GM19452 (cell line): ENCODE data around the gene CBL.

Source experiments
- ATAC-seq: cut with Tn5 transposase; IDR thresholded peaks from one replicate; pipeline ENCODE4 v1.9.1; 2021; ENCODE audit not compliant: unreplicated experiment

Gene CBL

DNA sequence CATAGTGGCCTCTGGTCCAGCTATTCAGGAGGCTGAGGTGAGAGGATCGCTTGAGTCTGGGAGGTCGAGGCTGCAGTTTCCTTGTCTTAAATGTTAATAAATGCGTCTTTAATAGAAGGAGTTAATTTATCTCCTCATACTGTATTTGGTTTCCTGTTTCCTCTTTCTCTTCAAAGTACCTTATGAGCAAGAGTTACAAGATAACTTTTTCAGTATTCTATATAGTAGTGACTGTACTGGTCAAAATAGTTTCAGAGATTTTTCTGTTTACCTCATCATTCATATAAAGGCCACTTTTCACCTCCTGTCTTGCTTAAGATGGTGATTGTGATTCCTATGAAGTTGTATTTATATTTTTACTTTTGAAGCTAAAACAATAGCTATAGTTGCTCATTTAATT is 59.9 kb downstream of the CBL start:
- ATAC-seq = no peak

DNA sequence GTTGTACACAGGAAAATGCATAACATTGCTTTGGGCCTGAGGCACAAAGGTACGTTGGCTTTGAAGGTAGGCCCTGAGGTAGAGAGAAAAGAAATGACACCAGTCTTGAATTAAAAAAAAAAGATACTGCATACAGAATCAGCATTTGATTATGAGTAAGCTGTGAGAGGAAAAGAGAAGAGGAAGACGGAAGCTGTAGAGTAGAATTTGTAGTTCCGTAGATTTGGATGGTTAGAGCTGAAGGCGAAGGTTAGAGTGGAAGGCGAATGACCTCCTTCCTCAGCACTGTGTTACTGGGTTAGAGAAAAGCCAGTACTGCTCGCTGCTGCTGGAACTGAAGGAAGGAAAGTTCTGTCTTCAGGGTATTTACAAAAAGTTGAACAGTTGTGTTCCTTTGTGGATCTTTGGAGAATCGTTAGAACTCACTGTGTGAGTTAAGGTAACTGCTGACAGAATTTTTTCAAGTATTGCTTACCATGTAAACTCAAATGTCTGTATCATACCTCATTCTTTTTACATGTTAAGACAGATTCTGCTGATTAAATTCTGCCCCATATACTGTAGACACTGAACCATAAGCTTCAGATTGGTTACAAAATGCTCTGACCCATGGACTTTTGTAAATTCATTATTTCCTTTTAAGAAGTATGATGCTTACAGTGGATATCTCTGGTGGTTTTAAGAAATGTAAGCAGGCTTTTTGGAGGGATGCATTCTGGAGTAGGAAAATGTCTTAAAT is 60.5 kb downstream of the CBL start:
- ATAC-seq = no peak

DNA sequence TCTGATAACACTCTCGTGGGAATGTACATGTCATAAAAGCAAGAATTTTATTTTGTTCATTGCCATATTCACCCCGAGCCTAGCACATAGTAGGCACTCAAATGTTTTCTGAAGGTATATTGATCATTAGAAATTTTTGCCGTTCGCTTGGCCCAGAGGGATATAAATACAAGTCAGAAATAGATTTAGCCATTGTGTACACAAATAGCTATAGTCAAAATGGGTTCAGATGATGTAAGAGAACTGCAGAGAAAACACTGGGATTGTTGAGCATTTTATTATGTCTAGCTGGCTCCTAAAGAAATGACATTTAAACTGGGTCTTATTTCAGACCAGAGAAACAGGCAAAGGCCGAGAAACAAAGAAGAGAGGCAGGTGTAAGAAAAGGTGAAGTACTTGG is 61.5 kb downstream of the CBL start:
- ATAC-seq = no peak

DNA sequence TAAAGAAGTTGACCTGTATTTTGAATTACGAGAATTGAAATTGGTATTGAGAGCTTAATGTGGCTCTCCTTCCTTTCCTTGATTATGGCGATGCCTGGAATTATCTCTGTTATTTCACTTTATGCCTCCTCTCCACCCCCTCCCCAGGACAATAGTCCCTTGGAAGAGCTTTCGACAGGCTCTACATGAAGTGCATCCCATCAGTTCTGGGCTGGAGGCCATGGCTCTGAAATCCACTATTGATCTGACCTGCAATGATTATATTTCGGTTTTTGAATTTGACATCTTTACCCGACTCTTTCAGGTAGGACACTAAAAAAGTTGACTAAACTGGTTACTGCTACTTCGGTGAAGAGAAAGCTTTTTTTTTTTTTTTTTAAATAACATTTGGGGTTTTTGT is 67.6 kb downstream of the CBL start:
- no peak for ATAC-seq

DNA sequence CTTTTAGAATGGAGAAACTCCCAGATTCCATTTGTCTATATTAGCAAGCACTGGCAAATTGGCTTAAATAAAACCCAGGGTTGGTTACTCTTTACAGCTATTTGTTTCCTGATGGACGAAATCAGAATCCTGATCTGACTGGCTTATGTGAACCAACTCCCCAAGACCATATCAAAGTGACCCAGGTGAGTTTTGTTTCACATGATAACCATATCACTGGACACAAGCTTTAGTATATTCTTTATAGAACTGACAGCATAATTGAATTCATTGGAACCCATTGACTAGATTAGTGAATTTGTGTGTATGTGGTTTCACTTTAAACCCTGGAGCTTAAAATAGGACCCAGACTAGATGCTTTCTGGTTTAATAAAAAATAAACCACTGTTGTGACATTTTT is 71.5 kb downstream of the CBL start:
- no peak for ATAC-seq

DNA sequence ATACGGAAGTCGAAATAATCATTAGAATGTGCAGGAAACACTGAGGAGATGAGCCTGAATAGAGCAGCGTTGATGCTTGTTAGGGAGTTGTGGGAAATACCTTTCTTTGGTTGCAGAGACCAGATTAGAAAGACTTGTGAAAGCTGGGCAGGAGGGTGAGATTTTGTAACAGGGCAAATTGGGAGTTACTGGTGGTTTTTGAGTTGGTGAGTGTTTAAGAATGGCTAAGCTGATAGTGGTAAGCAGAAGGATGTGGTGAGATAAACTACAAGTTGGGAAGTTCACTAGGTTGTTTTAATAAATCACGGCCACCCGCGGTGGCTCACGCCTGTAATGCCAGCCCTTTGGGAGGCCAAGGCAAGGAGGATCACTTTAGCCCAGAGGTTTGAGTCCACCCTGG is 76.4 kb downstream of the CBL start:
- no peak for ATAC-seq

DNA sequence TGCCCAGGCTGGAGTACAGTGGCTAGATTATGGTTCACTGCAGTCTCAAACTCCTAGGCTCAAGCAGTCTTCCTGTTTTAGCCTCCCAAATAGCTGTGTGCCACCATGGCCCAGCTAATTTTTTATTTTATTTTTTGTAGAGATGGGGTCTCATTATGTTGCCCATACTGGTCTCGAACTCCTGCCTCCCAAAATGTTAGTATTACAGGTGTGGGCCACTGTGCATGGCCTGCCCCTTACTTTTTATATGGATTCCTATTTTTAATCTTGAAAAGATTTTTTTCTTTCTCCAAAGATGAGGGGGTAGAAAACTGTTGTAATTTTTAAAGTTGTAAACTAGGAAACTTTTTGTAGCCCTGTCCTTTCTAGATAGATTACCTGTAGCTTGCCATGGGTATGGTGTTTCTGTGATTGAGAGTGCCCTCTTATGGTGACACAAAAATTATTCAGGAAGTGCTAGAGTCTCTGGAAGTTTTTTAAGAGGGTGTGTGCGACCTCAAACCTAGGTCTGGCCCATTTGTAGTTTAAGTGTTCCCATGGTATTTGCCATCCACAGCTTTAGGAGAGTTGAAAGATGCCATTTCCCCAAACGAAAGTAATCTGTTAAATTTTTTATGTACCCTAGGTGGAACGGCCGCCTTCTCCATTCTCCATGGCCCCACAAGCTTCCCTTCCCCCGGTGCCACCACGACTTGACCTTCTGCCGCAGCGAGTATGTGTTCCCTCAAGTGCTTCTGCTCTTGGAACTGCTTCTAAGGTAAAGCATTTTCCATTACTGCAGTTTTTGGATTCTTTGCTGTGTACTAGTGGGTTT is 78.4 kb downstream of the CBL start:
- no peak for ATAC-seq

DNA sequence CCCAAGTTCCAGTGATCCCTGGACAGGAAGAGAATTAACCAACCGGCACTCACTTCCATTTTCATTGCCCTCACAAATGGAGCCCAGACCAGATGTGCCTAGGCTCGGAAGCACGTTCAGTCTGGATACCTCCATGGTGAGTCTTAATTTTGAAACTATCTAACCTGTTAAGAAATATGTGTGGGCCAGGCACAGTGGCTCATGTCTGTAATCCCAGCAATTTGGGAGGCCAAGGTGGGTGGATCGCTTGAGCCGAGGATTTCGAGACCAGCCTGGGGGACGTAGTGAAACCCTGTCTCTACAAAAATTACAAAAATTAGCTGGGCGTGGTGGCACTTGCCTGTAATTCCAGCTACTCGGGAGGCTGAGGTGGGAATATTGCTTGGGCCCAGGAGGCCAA is 79.3 kb downstream of the CBL start:
- ATAC-seq = no peak

DNA sequence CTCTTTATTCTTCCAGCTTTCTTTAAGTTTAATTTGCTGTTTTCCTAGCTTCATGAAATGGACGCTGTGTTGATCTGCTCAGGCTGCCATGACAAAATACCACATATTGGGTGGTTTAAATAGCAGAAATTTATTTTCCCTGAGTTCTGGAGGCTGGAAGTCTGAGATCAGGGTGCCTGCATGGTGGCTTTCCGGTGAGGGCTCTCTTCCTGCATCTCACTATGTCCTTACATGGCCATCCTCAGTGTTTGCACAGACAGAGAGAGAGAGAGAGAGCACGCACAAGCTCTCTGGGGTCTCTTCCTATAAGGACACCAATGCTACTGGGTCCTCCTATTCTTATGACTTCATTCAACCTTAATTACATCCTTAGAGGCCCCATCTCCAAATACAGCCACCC is 82.1 kb downstream of the CBL start:
- ATAC-seq = no peak

DNA sequence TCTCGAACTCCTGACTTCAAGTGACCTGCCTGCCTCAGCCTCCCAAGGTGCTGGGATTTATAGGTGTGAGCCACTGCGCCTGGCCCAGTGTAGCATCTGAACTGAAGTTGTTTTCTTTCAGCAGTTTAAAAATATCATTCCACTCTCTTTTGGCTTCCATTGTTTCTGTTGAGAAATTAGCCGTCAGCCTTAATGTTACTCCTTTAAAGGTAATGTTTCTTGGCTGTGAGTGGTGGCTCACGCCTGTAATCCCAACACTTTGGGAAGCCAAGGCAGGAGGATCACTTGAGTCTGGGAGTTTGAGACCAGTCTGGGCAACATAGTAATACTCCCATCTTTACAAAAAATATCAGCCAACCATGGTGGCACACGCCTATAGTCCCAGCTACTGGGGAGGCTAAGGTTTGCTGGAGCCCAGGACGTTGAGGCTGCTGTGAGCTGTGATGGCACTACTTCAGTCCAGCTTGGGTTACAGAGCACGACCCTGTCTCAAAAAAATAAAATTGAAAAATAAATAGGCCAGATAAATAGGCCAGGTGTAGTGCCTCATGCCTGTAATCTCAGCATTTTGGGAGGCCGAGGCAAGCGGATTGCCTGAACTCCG is 84.9 kb downstream of the CBL start:
- no peak for ATAC-seq

DNA sequence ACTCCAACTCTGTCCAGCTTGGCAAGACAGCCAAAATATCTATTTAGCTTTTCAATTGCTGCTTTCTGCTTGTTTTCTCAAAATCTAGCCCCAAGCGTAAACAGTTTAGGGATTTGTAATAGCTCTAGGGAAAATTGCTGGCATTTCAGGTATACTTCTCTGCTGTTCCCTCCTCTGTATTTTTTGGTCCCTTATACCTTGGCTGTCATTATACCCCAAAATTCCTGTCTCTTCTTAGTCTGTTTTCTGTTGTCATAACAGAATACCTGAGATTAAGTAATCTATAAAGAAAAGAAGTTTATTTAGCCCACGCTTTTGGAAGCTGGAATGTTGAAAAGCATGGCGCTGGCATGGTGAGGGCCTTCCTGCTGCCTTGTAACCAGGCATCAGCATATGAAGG is 87.3 kb downstream of the CBL start:
- ATAC-seq = no peak

DNA sequence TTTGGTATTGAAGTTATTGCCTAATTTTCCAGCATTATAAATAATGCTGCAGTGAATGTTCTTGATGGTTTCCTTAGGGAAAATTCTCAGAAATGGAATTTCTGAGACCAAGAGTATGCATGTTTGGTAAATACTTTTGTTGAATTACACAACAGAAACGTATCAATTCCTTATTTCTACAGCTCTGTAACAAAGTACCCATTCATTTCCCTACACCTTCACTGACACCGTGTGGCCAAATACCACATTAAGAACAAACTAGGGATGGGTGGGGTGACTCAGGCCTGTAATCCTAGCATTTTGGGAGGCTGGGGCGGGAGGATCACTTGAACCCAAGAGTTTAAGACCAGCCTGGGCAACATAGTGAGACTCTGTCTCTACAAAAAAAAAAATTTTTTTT is 89.0 kb downstream of the CBL start:
- ATAC-seq = no peak

DNA sequence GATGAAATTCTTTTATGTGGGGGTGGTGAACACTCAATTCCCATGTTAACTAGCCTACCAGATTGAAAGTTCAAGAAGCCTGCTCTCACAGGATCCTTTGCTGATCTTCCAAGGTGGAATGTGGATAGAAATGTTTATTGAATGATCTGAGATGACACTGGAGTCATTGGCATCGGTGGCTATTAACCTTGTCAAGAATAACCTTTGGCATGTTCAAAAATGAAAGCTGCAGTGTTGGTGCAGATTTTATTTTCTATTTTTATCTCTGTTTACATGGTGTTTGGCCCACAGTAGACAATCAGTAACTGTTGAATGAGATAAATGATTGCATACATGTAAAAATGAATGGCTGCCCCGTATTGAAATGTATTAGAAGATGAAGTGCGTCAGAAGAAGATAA is 91.8 kb downstream of the CBL start:
- ATAC-seq = no peak

DNA sequence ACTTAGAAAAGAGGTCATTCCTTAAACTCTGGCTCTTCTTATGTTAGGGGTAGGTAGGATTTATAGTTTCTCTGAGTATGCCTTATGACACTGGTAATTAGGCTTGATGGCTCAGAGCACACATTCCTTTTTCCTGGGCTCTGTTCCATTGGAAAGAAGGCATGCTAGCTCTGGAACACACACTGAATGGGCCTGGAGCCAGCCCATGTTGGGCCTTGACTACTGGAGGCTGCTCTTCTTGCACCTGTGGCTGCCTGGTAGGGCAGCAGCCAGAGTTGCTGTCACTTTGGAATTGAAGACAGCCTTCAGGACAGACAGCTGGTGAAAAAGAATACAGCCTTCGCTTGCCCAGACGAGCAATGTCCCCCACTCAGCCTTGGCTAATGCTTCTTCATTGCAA is 92.6 kb downstream of the CBL start:
- ATAC-seq = no peak

DNA sequence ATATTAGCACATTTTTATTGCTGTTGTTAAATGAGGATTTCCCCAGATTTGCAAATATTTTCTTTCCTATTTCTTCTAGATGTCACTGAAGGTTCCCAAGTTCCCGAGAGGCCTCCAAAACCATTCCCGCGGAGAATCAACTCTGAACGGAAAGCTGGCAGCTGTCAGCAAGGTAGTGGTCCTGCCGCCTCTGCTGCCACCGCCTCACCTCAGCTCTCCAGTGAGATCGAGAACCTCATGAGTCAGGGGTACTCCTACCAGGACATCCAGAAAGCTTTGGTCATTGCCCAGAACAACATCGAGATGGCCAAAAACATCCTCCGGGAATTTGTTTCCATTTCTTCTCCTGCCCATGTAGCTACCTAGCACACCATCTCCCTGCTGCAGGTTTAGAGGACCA is 93.3 kb downstream of the CBL start:
- ATAC-seq = no peak

DNA sequence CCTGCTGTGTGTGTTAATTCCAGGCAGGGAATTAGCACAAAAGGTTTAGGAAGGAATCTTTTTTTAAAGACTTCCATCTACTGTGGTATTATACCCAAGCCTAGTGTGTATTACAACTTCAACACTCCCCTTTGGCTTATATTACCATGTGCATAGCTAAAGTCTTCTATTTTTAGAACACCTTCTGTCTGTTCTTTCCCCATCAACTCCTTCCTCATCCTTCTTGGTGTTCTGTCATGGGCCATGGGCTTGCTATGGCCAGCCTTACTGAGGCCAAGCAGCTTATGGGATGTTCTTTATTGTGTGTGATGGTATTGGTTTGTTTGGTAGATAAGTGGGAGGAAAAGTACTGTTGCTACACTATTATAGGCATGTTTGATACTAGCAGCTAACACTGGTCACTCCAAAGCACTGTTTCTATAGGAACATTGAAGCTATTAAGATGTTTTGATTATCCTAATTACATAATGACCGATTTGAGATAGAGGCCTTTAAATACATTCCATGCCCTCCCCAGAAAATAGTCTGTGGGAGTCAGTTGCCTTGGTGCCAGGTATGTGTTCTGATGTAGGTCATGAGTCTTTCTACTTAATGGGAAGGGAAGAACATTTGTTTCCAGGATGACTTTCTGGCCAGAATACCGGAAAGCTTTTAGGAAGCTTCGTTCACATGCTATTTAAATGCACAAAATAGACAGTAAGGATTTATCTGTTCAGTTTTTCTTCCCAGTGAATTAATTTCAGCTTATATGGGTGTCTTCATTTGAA is 94.2 kb downstream of the CBL start:
- no peak for ATAC-seq

DNA sequence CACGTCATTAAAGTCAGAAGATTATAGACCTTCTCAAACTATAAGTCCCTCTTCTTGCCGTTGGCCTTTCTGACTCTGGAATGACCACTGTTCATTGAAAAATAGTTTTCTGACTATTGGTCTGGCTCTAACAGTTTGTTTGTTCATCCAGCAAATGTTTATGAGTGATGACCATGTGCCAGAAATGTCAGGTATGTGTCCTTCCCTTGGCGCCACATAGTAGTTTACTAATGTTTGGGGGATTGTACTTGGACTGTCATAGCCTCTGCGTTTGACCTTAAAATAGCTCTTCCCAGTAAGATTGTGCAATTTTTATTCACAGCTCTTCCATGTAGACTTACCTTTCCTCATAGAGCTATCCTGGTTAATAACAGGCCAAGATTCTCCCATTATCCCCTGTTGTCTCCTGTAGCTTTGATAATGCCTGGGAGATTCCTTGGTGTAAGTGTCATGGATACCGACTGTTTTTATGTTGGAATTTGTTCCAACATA is 97.1 kb downstream of the CBL start:
- ATAC-seq = no peak

DNA sequence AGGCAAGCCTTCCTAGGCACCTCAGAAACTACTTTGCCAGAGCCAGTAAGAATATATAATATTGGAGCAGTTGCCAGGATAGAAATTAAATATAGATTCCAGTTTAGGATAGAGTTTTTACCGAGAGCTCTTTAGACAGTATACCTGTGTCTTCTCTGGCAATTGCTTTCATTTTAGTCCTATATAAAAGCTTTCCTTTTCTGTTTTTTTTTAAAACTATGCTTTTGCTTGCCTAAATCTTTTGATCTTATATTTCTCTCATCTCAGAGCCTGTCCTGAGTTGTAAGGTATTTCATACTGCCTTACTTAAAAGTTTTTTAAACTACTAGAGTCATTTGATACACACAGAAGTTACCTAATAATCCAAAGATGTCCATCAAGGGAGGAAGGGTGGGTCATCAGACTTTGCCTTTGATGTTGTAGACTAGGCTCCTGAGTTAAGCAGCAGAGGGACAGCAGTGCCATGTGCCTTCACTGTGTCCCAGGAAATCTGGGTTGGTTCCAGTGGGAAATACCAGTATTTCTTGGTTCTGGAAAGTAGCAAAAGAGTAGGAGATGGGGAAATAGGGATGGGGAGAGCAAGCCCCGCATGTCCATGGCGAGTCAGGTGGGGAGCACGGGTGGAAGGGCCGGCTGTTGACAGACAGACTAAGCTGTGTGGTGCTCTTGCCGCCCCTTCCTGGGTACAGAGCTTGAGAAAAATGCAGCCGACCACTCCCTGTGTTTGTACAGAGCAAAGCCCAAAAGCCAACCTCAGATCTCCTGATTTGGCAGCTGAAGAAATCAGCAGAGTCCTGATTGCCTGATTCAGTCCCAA is 99.6 kb downstream of the CBL start:
- ATAC-seq = no peak

DNA sequence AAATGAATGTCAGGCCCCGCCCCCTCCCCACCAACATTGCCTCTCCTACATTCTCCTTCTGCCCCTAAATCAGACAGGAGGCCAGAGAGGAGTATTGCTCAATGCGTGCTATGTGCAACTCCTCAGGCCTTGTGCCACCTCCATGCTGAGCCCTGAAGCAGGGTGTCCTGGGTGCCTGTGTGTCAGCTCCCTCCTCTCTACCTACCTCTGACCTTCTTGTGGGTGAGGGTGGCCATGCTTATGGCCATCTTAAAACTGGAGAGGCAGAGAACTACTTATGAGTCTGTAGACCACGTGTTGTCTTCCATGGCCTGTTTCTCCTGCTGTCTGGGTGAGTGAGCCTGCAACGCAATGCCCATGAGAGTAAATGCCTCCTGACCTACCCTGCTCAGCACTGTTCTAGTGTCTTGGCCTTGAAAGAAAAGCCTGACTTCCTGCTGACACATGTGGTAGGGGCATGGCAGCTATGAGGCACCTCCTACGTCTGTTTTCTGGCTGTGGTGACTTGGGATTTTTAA is 100.3 kb downstream of the CBL start:
- no peak for ATAC-seq

DNA sequence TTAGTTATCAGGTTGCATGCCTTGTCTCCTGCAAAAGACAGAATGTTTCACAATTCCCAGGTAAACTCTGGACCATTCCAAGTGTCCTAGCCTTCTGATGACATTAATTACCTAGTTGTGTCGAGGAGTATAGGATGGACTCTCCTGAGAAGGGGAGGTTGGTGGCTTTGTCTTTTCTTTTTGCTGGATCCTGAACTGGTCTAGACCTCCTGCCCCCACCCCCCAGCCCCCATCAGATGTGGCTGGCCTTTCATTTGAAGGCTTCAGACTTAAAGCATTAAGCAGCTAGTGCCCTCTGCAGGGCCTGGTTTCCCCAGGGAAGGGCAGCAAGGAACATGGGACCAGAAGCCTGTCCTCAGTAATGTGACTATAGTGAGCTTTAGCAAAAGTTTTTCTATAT is 101.1 kb downstream of the CBL start:
- ATAC-seq = no peak
